GM23248 (cell line): ENCODE data around the gene ANKRD35.
"Not testable (repeated sequence)": the region's sequence is repeated elsewhere in the genome, so short reads cannot be mapped to it uniquely, and the experiment has no call there.

Experiments
- EZH2 ChIP-seq: fragments of 200-600 bp; sonication (generic); IDR thresholded peaks from 2 replicates; pipeline ENCODE4 v1.6.1; 2018; ENCODE audit warnings: antibody characterized with exemption, mild to moderate bottlenecking; ENCODE audit not compliant: insufficient read depth, poor library complexity, severe bottlenecking
- EZH2phosphoT487 ChIP-seq: fragments of 200-600 bp; sonication (generic); IDR thresholded peaks from 2 replicates; pipeline ENCODE4 v1.6.1; 2018; ENCODE audit warnings: antibody characterized with exemption, moderate library complexity, mild to moderate bottlenecking, low read depth; ENCODE audit not compliant: insufficient read depth

DNA sequence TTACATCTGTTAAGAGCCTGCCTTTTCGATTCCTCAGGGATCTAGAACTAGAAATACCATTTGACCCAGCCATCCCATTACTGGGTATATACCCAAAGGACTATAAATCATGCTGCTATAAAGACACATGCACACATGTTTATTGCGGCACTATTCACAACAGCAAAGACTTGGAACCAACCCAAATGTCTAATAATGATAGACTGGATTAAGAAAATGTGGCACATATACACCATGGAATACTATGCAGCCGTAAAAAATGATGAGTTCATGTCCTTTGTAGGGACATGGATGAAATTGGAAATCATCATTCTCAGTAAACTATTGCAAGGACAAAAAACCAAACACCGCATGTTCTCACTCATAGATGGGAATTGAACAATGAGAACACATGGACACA lies 34.6 kb upstream of the ANKRD35 start:
- TF ChIP-seq EZH2phosphoT487, EZH2: not testable (repeated sequence)
